HG02623 (cell line): ENCODE measurements around the gene ATG10.
"Not testable (repeated sequence)": the region's sequence is repeated elsewhere in the genome, so short reads cannot be mapped to it uniquely, and the experiment has no call there.

Experiments used
- ATAC-seq: cut with Tn5 transposase; IDR thresholded peaks from one replicate; pipeline ENCODE4 v1.9.1; 2021; ENCODE audit warnings: moderate library complexity; ENCODE audit not compliant: unreplicated experiment

ATG10 gene

GRCh38 chr5:81982172-81982685 is 10.4 kb downstream of the ATG10 start:
- not testable (repeated sequence) for ATAC-seq

GRCh38 chr5:81983148-81983547 is 11.3 kb downstream of the ATG10 start:
- ATAC-seq, result not testable (repeated sequence)

GRCh38 chr5:81983563-81983962 is 11.7 kb downstream of the ATG10 start:
- not testable (repeated sequence) for ATAC-seq

- ATAC-seq, result no peak
These were observed 14.3 kb downstream of the ATG10 start for GRCh38 chr5:81986126-81986525.

DNA sequence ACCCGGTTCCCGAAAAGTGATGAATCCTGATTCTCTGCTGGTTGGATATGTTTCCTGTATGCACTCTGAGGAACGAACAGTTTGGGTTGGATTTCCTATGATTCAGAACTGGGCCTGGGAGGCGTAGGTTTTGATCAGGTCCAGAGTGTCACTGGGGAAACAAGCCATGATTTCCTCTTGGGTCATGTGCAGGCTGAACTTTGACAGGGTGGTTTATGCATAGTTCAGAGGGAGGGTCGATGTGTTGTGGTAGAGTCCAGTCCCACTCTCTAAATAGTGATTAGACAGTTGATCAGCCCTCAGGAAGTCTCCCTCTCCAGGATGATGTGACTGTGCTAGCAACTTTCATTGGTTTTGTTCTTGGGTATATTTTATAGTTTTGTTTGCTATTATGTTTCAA is 17.4 kb downstream of the ATG10 start:
- ATAC-seq, result no peak

DNA sequence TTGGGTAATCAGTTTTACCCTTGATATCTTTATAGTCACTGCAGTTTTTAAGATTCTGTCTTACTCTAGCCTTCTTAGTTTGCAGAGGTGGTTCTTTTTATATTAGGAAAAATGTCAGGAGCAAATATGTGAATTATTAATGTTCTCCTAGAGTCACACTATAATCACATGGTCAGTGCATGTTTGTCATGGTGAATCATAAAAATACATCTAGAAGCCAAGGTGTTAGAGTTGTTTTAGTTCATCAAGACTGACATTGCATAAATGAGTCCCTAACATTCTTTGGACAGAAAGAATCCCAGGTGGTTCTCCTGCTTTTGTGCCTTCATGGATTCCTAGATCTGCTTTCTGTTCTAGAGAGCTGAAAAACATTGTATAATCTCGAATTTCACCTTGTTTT is 22.9 kb downstream of the ATG10 start:
- no peak for ATAC-seq

DNA sequence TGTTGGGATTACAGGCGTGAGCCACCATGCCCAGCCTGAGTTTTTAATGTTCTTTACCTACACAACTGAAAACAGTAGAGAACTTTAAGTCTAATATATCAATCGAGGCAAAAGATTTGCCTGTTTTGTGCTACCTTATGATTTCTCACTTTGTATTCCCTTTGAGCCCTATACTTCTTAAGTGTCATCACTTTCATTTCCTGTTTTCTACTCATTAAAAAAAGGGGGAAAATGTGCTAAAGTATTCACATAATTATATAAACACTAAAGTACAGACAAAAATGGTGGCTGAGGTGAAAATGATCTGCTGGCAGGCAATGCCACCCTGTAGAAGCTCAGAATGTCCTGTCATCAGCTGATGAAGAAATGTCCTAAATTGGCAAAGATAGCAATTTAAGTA is 23.6 kb downstream of the ATG10 start:
- no peak for ATAC-seq

- no peak for ATAC-seq
These were observed 32.7 kb downstream of the ATG10 start for GRCh38 chr5:82004511-82004910.

DNA sequence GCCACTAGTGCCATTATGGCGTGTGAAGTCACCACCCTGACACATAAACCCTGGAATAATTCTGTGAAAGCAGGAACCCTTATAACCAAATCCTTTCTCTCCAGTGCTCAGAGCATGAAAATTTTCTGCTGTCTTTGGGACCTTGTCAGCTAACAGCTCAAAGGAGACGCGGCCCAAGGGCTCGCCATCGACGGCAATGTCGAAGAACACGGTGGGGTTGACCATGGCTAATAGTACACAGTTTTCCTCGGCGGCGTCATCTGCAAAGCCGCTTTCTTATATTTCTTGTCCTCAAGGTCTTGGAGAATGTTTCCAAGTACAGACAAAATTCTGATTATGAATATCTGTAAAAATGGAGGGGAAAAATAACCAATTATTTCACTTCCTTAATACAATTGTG is 38.0 kb downstream of the ATG10 start:
- ATAC-seq, result not testable (repeated sequence)

GRCh38 chr5:82010696-82011095 is 38.9 kb downstream of the ATG10 start:
- ATAC-seq, result no peak

- no peak for ATAC-seq
These were observed 39.9 kb downstream of the ATG10 start for GRCh38 chr5:82011761-82012160.

- not testable (repeated sequence) for ATAC-seq
These were observed 42.8 kb downstream of the ATG10 start for GRCh38 chr5:82014644-82015043.

DNA sequence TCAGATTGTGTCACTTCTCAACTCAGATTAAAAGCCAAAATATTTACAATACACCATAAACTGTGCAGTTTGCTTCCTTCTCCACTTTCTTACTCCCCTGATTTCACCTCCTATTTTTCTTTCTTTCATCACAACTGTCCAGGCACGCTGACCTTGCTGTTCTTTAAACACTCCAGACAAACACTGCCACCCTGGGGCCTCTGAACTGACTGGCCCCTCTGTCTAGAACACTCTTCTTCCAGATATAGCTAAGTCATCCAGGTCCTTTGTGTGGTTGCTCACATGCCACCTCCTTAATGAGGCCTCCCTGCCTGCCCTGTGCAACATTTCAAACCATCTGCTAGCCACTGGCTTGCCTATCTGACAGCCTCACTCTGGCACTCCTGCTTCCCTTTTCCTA is 46.6 kb downstream of the ATG10 start:
- ATAC-seq, result no peak

- ATAC-seq, result no peak
These were observed 47.7 kb downstream of the ATG10 start for GRCh38 chr5:82019342-82020138.

GRCh38 chr5:82022499-82022898 is 50.7 kb downstream of the ATG10 start:
- no peak for ATAC-seq

DNA sequence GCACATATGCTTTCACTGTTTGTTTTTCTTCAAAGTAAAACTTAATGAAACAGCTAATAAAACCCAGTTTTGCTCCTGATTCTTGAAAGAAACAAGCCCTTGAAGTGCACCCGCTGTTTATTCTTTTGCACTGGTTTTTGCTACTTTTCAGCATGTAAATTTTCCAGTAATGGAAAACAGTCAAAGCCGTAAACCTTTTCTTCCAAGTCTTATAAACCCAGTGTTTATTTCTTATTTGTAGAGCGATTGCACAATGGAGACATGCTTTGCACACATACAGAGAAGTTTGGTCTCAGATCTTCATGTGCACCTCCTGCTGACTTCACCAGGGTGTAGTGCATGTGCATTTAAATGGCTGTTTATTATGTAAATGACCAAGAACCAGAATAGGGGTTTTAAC is 51.8 kb downstream of the ATG10 start:
- no peak for ATAC-seq

GRCh38 chr5:82031220-82032119 is 59.6 kb downstream of the ATG10 start:
- ATAC-seq, result no peak

DNA sequence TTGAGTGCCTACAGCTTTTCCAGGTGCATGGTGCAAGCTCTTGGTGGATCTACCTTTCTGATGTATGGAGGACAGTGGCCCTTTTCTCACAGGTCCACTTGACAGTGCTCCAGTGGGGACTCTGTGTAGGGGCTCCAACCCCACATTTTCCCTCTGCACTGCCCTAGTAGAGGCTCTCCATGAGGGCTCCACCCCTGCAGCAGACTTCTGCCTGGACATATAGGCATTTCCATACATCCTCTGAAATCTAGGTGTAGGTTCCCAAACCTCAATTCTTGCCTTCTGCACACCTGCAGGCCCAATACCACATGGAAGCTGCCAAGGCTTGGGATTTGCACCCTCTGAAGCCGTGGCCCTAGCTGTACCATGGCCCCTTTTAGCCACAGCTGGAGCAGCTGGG is 71.1 kb downstream of the ATG10 start:
- not testable (repeated sequence) for ATAC-seq

DNA sequence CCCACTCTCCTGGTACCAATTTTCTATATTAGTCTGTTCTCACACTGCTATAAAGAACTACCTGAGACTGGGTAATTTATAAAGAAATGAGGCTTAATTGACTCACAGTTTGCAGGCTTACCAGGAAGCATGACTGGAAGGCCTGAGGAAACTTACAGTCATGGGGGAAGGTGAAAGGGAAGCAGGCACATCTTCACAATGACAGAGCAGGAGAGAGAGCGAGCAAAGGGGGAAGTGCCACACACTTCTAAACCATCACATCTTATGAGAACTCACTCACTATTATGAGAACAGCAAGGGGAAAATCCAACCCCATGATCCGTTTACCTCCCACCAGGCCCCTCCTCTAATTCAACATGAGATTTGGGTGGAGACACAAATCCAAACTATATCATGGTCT is 72.2 kb downstream of the ATG10 start:
- no peak for ATAC-seq

DNA sequence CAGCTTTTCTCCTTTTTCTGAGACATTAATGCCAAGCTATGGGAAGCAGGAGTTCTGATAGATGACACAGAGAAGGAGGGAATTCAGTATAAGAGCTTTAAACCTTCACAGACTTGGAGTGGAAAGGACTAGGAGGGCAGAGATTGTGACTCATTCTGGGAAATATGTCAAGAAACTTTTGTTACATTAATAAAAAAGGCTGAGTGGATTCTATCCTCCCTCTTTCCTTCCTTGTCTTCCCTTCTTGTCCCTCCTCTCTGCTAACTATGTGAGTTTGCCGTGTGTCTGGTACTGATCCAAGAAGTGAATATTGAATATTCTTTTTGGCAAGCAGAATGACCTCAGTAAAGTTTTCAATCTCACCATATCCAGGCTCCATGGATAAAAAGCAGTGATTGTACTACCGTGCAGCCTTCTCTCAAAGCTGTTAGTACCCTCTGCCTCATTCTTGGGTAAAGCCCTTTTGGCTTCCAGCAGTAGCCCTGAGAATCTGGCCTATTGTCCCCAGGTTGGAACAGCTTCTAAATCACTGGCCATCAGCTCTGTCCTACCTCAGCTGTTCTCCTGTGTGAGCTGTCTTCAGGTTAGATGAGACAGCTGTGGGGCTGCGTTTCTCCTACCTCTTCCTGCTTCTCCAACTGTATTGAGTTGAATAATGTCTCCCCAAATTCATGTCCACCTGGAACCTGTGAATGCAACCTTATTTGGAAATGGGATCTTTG is 73.9 kb downstream of the ATG10 start:
- no peak for ATAC-seq

DNA sequence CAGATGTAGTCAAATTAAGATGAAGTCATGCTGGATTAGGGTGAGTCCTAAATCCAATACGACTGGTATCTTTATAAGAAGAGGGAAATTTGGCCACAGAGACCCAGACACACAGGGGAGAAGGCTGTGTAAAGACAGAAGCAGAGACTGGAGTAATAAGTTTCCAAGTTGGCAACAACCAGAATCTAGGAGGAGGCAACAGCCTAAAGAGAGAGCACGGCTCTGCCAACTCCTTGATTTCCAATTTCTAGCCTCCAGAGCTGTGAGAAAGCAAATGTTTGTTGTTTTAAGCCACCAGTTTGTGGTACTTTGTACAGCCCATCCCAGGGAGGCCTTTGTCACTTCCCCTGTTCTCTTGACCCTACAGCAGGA is 74.4 kb downstream of the ATG10 start:
- ATAC-seq, result no peak
